WTC11 (cell line): Measurements from ENCODE around the gene RPS6KA2. TPM values are rescaled to one million over a fixed set of nuclear protein-coding genes. Genes with fewer than 3 reads are reported as not detected.
A peak's percentile ranks its signal among the peaks of the same experiment; 100 is the strongest.
"Not testable (repeated sequence)": the region's sequence is repeated elsewhere in the genome, so short reads cannot be mapped to it uniquely, and the experiment has no call there.

Source experiments
- ATAC-seq: fragments of 200-7000 bp; cut with Tn5 transposase; 2 replicates; pipeline ENCODE4 v1.10.0; 2021; ENCODE audit warnings: mild to moderate bottlenecking, moderate library complexity
- CTCF ChIA-PET: fragments of 300-600 bp; sonication (Branson Sonifier 250); formaldehyde crosslinking; loops from one replicate; lab custom pipeline; 2021; ENCODE audit warnings: antibody characterized with exemption; lab: Charles Lee
- POLR2A ChIA-PET: fragments of 350-600 bp; sonication (Branson Sonifier 250); formaldehyde crosslinking; loops from one replicate; lab custom pipeline; 2021; ENCODE audit warnings: antibody characterized with exemption; lab: Charles Lee
- DNase-seq: peaks from one replicate; pipeline ENCODE4 v3.0.0; 2021; ENCODE audit warnings: low spot score
- H3K27ac Mint-ChIP-seq: 2 replicates; pipeline ENCODE4 v1.8.0; 2021; ENCODE audit warnings: mixed read lengths
- H3K27me3 Mint-ChIP-seq: 2 replicates; pipeline ENCODE4 v1.8.0; 2021; ENCODE audit warnings: low read depth, mild to moderate bottlenecking, moderate library complexity, mixed read lengths
- H3K36me3 Mint-ChIP-seq: 2 replicates; pipeline ENCODE4 v1.8.0; 2021; ENCODE audit warnings: mixed read lengths
- H3K4me1 Mint-ChIP-seq: 2 replicates; pipeline ENCODE4 v1.8.0; 2022; ENCODE audit warnings: mixed read lengths
- H3K4me3 Mint-ChIP-seq: 2 replicates; pipeline ENCODE4 v1.8.0; 2021; ENCODE audit warnings: mild to moderate bottlenecking, moderate library complexity, mixed read lengths
- H3K9me3 Mint-ChIP-seq: 2 replicates; pipeline ENCODE4 v1.8.0; 2021; ENCODE audit warnings: mixed read lengths
- CTCF ChIP-seq: fragments of 200-600 bp; IDR thresholded peaks from 2 replicates; pipeline ENCODE4 v1.8.0; 2022; ENCODE audit warnings: antibody characterized with exemption
- ELF4 ChIP-seq: sonication (generic); formaldehyde crosslinking; IDR thresholded peaks from 2 replicates; pipeline ENCODE4 v1.8.1; 2022; ENCODE audit warnings: low read depth, mild to moderate bottlenecking, moderate library complexity, missing genetic modification reagents
- GABPB1 ChIP-seq: sonication (generic); formaldehyde crosslinking; IDR thresholded peaks from 2 replicates; pipeline ENCODE4 v1.8.1; 2023; ENCODE audit warnings: mild to moderate bottlenecking, missing genetic modification reagents
- NFE2L1 ChIP-seq: sonication (generic); formaldehyde crosslinking; IDR thresholded peaks from 2 replicates; pipeline ENCODE4 v1.8.1; 2023; ENCODE audit warnings: missing genetic modification reagents
- PRRX2 ChIP-seq: fragments of 250-450 bp; sonication (Bioruptor Pico); IDR thresholded peaks from 2 replicates; pipeline ENCODE4 v1.8.0; 2021; ENCODE audit warnings: mild to moderate bottlenecking
- RORB ChIP-seq: fragments of 250-450 bp; sonication (Bioruptor Pico); IDR thresholded peaks from 2 replicates; pipeline ENCODE4 v1.9.0; 2021; ENCODE audit warnings: mild to moderate bottlenecking
- SMAD3 ChIP-seq: sonication (generic); formaldehyde crosslinking; IDR thresholded peaks from 2 replicates; pipeline ENCODE4 v1.8.0; 2022; ENCODE audit warnings: missing genetic modification reagents, mild to moderate bottlenecking, borderline replicate concordance
- USF2 ChIP-seq: sonication (generic); formaldehyde crosslinking; IDR thresholded peaks from 2 replicates; pipeline ENCODE4 v1.8.1; 2023; ENCODE audit warnings: mild to moderate bottlenecking, missing genetic modification reagents, moderate library complexity
- ZBTB21 ChIP-seq: sonication (generic); formaldehyde crosslinking; IDR thresholded peaks from 2 replicates; pipeline ENCODE4 v1.8.1; 2023; ENCODE audit warnings: mild to moderate bottlenecking, missing genetic modification reagents, borderline replicate concordance
- ZNF416 ChIP-seq: fragments of 250-450 bp; sonication (Bioruptor Pico); IDR thresholded peaks from 2 replicates; pipeline ENCODE4 v1.9.0; 2021; ENCODE audit warnings: mild to moderate bottlenecking, inconsistent platforms
- total RNA-seq: library from RNA; stranded (reverse); gene quantifications from 3 replicates; pipeline ENCODE4 v1.2.3, GENCODE V29; 2021
- TF ChIP-seq, protein P1 (sequence below): fragments of 250-450 bp; sonication (Bioruptor Pico); IDR thresholded peaks from 2 replicates; pipeline ENCODE4 v1.9.0; 2021; ENCODE audit warnings: moderate library complexity, mild to moderate bottlenecking, inconsistent platforms, borderline replicate concordance
- TF ChIP-seq, protein P2 (sequence below): sonication (generic); formaldehyde crosslinking; IDR thresholded peaks from 2 replicates; pipeline ENCODE4 v1.8.0; 2023; ENCODE audit warnings: missing genetic modification reagents, mild to moderate bottlenecking, borderline replicate concordance
- TF ChIP-seq, protein P3 (sequence below): sonication (generic); formaldehyde crosslinking; IDR thresholded peaks from 2 replicates; pipeline ENCODE4 v1.8.0; 2022; ENCODE audit warnings: mild to moderate bottlenecking, missing genetic modification reagents

RPS6KA2 gene
- total RNA-seq, 1 experiment from 2014 or later: 24.2 TPM

GRCh38 chr6:166389119-166389518 lies 237.9 kb downstream of the RPS6KA2 start (continued):
- TF ChIP-seq USF2 (CRISPR knock-in tag) (no peak), ELF4 (CRISPR knock-in tag) (no peak), RORB (CRISPR knock-in tag) (no peak), ZBTB21 (CRISPR knock-in tag) (no peak), ZNF416 (CRISPR knock-in tag) (no peak), SMAD3 (CRISPR knock-in tag) (no peak), NFE2L1 (no peak)
- TF ChIP-seq, protein P1, sequence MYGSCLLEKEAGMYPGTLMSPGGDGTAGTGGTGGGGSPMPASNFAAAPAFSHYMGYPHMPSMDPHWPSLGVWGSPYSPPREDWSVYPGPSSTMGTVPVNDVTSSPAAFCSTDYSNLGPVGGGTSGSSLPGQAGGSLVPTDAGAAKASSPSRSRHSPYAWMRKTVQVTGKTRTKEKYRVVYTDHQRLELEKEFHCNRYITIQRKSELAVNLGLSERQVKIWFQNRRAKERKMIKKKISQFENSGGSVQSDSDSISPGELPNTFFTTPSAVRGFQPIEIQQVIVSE (CRISPR knock-in tag): no peak
- TF ChIP-seq, protein P2, sequence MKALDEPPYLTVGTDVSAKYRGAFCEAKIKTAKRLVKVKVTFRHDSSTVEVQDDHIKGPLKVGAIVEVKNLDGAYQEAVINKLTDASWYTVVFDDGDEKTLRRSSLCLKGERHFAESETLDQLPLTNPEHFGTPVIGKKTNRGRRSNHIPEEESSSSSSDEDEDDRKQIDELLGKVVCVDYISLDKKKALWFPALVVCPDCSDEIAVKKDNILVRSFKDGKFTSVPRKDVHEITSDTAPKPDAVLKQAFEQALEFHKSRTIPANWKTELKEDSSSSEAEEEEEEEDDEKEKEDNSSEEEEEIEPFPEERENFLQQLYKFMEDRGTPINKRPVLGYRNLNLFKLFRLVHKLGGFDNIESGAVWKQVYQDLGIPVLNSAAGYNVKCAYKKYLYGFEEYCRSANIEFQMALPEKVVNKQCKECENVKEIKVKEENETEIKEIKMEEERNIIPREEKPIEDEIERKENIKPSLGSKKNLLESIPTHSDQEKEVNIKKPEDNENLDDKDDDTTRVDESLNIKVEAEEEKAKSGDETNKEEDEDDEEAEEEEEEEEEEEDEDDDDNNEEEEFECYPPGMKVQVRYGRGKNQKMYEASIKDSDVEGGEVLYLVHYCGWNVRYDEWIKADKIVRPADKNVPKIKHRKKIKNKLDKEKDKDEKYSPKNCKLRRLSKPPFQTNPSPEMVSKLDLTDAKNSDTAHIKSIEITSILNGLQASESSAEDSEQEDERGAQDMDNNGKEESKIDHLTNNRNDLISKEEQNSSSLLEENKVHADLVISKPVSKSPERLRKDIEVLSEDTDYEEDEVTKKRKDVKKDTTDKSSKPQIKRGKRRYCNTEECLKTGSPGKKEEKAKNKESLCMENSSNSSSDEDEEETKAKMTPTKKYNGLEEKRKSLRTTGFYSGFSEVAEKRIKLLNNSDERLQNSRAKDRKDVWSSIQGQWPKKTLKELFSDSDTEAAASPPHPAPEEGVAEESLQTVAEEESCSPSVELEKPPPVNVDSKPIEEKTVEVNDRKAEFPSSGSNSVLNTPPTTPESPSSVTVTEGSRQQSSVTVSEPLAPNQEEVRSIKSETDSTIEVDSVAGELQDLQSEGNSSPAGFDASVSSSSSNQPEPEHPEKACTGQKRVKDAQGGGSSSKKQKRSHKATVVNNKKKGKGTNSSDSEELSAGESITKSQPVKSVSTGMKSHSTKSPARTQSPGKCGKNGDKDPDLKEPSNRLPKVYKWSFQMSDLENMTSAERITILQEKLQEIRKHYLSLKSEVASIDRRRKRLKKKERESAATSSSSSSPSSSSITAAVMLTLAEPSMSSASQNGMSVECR (CRISPR knock-in tag): no peak
- TF ChIP-seq, protein P3, sequence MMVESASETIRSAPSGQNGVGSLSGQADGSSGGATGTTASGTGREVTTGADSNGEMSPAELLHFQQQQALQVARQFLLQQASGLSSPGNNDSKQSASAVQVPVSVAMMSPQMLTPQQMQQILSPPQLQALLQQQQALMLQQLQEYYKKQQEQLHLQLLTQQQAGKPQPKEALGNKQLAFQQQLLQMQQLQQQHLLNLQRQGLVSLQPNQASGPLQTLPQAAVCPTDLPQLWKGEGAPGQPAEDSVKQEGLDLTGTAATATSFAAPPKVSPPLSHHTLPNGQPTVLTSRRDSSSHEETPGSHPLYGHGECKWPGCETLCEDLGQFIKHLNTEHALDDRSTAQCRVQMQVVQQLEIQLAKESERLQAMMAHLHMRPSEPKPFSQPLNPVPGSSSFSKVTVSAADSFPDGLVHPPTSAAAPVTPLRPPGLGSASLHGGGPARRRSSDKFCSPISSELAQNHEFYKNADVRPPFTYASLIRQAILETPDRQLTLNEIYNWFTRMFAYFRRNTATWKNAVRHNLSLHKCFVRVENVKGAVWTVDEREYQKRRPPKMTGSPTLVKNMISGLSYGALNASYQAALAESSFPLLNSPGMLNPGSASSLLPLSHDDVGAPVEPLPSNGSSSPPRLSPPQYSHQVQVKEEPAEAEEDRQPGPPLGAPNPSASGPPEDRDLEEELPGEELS (CRISPR knock-in tag): no peak

- no peaks in the 10 kb centered on the region for H3K36me3 Mint-ChIP-seq
- H3K27me3 Mint-ChIP-seq: no peaks in the 10 kb centered on the region; the same call in 1 of the 2 replicates
- H3K4me1 Mint-ChIP-seq: peaks cover 11% of the 10 kb centered on the region; the same call in 1 of the 2 replicates
- no peaks in the 10 kb centered on the region for H3K9me3 Mint-ChIP-seq
- no peak overlapping the region for H3K27ac Mint-ChIP-seq
- POLR2A ChIA-PET: no interaction called here
- no peak for ATAC-seq
- no peak for DNase-seq
- no peak overlapping the region for H3K4me3 Mint-ChIP-seq
- no peak for TF ChIP-seq PRRX2 (CRISPR knock-in tag)
- no peak for TF ChIP-seq RORB (CRISPR knock-in tag)
- CTCF ChIA-PET: interaction anchor here (1.4 to 3.1 kb wide), 3 partner anchors 11 to 75 kb away, joined by 5 to 17 read pairs (median 6); no protein-coding TSS in a partner anchor
Observed at GRCh38 chr6:166388290-166389004, 238.6 kb downstream of the RPS6KA2 start.

GRCh38 chr6:166387642-166388289 lies 239.3 kb downstream of the RPS6KA2 start:
- H3K4me3 Mint-ChIP-seq: no peak overlapping the region
- DNase-seq (no peak), ATAC-seq (no peak)
- TF ChIP-seq CTCF (no peak), GABPB1 (CRISPR knock-in tag) (peak; percentile 62)
- H3K27me3 Mint-ChIP-seq: no peaks in the 10 kb centered on the region; the same call in 1 of the 2 replicates
- no peaks in the 10 kb centered on the region for H3K36me3 Mint-ChIP-seq
- H3K9me3 Mint-ChIP-seq: no peaks in the 10 kb centered on the region
- ChIA-PET POLR2A (no interaction called here), CTCF (interaction anchor here (1.4 to 3.1 kb wide), 3 partner anchors 11 to 75 kb away, joined by 5 to 17 read pairs (median 6); no protein-coding TSS in a partner anchor)
- no peak overlapping the region for H3K27ac Mint-ChIP-seq
- H3K4me1 Mint-ChIP-seq: peaks cover 11% of the 10 kb centered on the region; the same call in 1 of the 2 replicates

DNA sequence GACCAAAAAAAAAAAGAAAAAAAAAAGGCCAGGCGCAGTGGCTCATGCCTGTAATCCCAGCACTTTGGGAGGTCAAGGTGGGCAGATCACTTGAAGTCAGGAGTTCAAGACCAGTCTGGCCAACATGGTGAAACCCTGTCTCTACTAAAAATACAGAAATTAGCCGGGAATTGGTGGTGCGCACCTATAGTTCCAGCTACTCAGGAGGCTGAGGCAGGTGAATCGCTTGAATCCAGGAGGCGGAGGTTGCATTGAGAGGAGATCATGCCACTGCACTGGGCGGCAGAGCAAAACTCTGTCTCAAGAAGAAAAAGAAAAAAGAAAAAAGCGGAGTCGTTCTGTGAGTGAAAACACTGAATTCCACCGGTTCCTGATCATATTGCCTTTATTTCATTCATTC lies 240.0 kb downstream of the RPS6KA2 start:
- H3K36me3 Mint-ChIP-seq, POLR2A ChIA-PET, H3K9me3 Mint-ChIP-seq, DNase-seq, H3K4me3 Mint-ChIP-seq, H3K27ac Mint-ChIP-seq, ATAC-seq, H3K27me3 Mint-ChIP-seq: not testable (repeated sequence)
- CTCF ChIA-PET: interaction anchor here (1.4 kb wide), 1 partner anchor 12 kb away, joined by 5 read pairs; no protein-coding TSS in a partner anchor
- H3K4me1 Mint-ChIP-seq: peaks cover 11% of the 10 kb centered on the region; the same call in 1 of the 2 replicates
